Smooth muscle cell (in vitro differentiated cells): ENCODE measurements around the gene BTBD18. TPM values are rescaled to one million over a fixed set of nuclear protein-coding genes. Genes with fewer than 3 reads are reported as not detected.
A peak's percentile ranks its signal among the peaks of the same experiment; 100 is the strongest.
"Not testable (repeated sequence)": the region's sequence is repeated elsewhere in the genome, so short reads cannot be mapped to it uniquely, and the experiment has no call there.

Experiments used
- DNase-seq: peaks from one replicate; lab custom pipeline; 2025; ENCODE audit not compliant: unreplicated experiment; lab: John Stamatoyannopoulos, UW
- H2AFZ ChIP-seq: fragments of 200-600 bp; sonication (generic); 2 replicates; pipeline ENCODE4 v1.6.0; 2016; ENCODE audit warnings: antibody characterized with exemption, low read depth, mild to moderate bottlenecking
- H3F3A ChIP-seq: fragments of 200-600 bp; sonication (generic); 2 replicates; pipeline ENCODE4 v1.6.0; 2017; ENCODE audit warnings: antibody characterized with exemption, low read depth
- H3K27ac ChIP-seq: fragments of 200-600 bp; sonication (generic); 2 replicates; pipeline ENCODE4 v1.5.1; 2016; ENCODE audit warnings: low read depth, mild to moderate bottlenecking
- H3K27me3 ChIP-seq: fragments of 200-600 bp; sonication (generic); 2 replicates; pipeline ENCODE4 v1.6.1; 2016; ENCODE audit warnings: low read depth, mild to moderate bottlenecking
- H3K36me3 ChIP-seq: fragments of 200-600 bp; sonication (generic); 2 replicates; pipeline ENCODE4 v1.5.1; 2016; ENCODE audit warnings: low read depth
- H3K4me1 ChIP-seq: fragments of 200-600 bp; sonication (generic); 2 replicates; pipeline ENCODE4 v1.5.1; 2016; ENCODE audit warnings: low read depth
- H3K4me2 ChIP-seq: fragments of 200-600 bp; sonication (generic); 2 replicates; pipeline ENCODE4 v1.6.0; 2016; ENCODE audit warnings: mild to moderate bottlenecking
- H3K4me3 ChIP-seq: fragments of 200-600 bp; sonication (generic); 2 replicates; pipeline ENCODE4 v1.5.1; 2016; ENCODE audit warnings: mild to moderate bottlenecking
- H3K79me2 ChIP-seq: fragments of 200-600 bp; sonication (generic); 2 replicates; pipeline ENCODE4 v1.6.0; 2016; ENCODE audit warnings: low read depth, mild to moderate bottlenecking
- H3K9ac ChIP-seq: fragments of 200-600 bp; sonication (generic); 2 replicates; pipeline ENCODE4 v1.6.0; 2016; ENCODE audit warnings: low read depth
- H3K9me3 ChIP-seq: fragments of 200-600 bp; sonication (generic); replicated peaks from 2 replicates; pipeline ENCODE4 v1.5.1; 2016; ENCODE audit warnings: low read depth
- H4K20me1 ChIP-seq: fragments of 200-600 bp; sonication (generic); 2 replicates; pipeline ENCODE4 v1.6.0; 2016; ENCODE audit warnings: low read depth
- WGBS: methylation state at CpG from one replicate; pipeline ENCODE4 v1.1.7; 2016; ENCODE audit warnings: low lambda C conversion rate; 5-methylcytosine and 5-hydroxymethylcytosine counted together
- polyA plus RNA-seq: library from polyadenylated mRNA; unstranded; fragments of >200 nt; fragmentation: Nextera tagmentation; extraction: Ambion mirVana; gene quantifications from 2 replicates; pipeline ENCODE4 v1.2.1, GENCODE V29; 2016
- total RNA-seq: library from RNA; depleted of rRNA; stranded (reverse); fragments of >200 nt; gene quantifications from 2 replicates; pipeline ENCODE4 v1.2.3, GENCODE V29; 2014
- TF ChIP-seq, protein P1 (sequence below): fragments of 200-600 bp; sonication (generic); IDR thresholded peaks from 2 replicates; pipeline ENCODE4 v1.5.1; 2017; ENCODE audit warnings: borderline replicate concordance, mild to moderate bottlenecking, antibody characterized with exemption; ENCODE audit not compliant: insufficient read depth, poor library complexity, severe bottlenecking

BTBD18 gene
- total and polyA plus RNA-seq, 2 experiments from 2014 or later: 0.22 TPM; not detected in 1

- peak within 1 kb of the TSS; percentile 87 for H3K4me3 ChIP-seq
- H3K27ac ChIP-seq: peak within 1 kb of the TSS; percentile 94
- peaks cover 7% of the 10 kb centered on the region for H4K20me1 ChIP-seq
- no peaks in the 10 kb centered on the region for H3K9me3 ChIP-seq
- DNase-seq: peak; percentile 39
- H3K36me3 ChIP-seq: no peaks in the 10 kb centered on the region
- H3K4me1 ChIP-seq: peaks cover 18% of the 10 kb centered on the region
- H3F3A ChIP-seq: no peaks in the 10 kb centered on the region
- TF ChIP-seq, protein P1, sequence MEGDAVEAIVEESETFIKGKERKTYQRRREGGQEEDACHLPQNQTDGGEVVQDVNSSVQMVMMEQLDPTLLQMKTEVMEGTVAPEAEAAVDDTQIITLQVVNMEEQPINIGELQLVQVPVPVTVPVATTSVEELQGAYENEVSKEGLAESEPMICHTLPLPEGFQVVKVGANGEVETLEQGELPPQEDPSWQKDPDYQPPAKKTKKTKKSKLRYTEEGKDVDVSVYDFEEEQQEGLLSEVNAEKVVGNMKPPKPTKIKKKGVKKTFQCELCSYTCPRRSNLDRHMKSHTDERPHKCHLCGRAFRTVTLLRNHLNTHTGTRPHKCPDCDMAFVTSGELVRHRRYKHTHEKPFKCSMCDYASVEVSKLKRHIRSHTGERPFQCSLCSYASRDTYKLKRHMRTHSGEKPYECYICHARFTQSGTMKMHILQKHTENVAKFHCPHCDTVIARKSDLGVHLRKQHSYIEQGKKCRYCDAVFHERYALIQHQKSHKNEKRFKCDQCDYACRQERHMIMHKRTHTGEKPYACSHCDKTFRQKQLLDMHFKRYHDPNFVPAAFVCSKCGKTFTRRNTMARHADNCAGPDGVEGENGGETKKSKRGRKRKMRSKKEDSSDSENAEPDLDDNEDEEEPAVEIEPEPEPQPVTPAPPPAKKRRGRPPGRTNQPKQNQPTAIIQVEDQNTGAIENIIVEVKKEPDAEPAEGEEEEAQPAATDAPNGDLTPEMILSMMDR: no peak
- peak within 1 kb of the TSS; percentile 95 for H3K9ac ChIP-seq
- H3K79me2 ChIP-seq: peaks cover 79% of the 10 kb centered on the region
- peak within 1 kb of the TSS; percentile 64 for H2AFZ ChIP-seq
- 16% methylated on average over 47 of the region's 51 CpGs for WGBS
- no peaks in the 10 kb centered on the region for H3K27me3 ChIP-seq
- H3K4me2 ChIP-seq: peak within 1 kb of the TSS; percentile 93
Measured at GRCh38 chr11:57711414-57712255, 40.0 kb downstream of the BTBD18 start, which contains the start of gene MED19. Gene MED19, minus strand, starts transcription at chr11:57712215. Its CDS starts 36 bp downstream, at chr11:57712179.

DNA sequence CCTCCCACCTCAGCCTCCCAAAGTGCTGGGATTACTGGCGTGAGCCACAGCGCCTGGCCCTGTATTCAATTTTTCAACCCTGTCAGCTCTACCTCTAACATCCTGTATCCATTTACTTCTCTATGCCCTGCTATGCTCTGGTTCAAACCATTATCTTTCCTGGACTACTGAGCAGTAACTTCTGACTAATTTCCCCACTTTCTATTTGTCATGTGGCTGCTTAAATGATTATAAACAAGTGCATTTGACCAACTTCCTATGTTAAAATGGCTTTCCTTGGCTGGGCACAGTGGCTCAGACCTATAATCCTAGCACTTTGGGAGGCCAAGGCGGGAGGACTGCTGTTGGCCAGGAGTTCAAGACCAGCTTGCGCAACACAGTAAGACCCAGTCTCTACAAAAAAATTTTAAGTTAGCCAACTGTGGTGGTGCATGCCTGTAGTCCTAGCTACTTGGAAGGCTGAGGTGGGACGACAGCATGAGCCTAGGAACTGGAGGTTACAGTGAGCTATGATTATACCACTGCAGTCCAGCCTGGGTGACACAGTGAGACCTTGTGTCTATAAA lies 41.7 kb downstream of the BTBD18 start:
- Histone ChIP-seq H4K20me1 (peaks cover 16% of the 10 kb centered on the region), H3K4me3 (no peak overlapping the region), H3K9ac (no peak overlapping the region), H3K4me1 (peaks cover 18% of the 10 kb centered on the region), H3K27me3 (no peaks in the 10 kb centered on the region), H3K79me2 (peaks cover 84% of the 10 kb centered on the region), H3K36me3 (no peaks in the 10 kb centered on the region), H3K9me3 (no peaks in the 10 kb centered on the region), H3K27ac (no peak overlapping the region), H3F3A (no peaks in the 10 kb centered on the region), H2AFZ (no peak overlapping the region), H3K4me2 (no peak overlapping the region)
- whole genome bisulfite sequencing: 97% methylated on average over 5 of the region's 5 CpGs
- TF ChIP-seq, protein P1: no peak
- DNase-seq: no peak

DNA sequence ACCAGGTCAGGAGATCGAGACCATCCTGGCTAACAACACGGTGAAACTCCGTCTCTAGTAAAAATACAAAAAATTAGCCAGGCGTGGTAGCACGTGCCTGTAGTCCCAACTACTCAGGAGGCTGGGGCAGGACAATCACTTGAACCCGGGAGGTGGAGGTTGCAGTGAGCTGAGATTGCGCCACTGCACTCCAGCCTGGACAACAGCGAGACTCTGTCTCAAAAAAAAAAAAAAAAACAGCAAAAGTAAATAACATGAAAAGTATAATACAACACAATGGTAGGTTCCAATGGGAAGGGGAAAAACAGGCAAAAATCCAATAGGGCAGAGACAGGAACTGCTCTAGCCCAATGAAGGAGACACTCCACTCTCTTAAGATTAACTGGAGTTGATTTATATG lies 46.2 kb downstream of the BTBD18 start:
- H3K4me3 ChIP-seq, H3K27ac ChIP-seq, H3K4me2 ChIP-seq, DNase-seq, H3K27me3 ChIP-seq, H3K9me3 ChIP-seq, H2AFZ ChIP-seq, H3K9ac ChIP-seq, H3K4me1 ChIP-seq: not testable (repeated sequence)
- Histone ChIP-seq H3K79me2 (peaks cover 49% of the 10 kb centered on the region), H4K20me1 (peaks cover 16% of the 10 kb centered on the region), H3F3A (peaks cover 15% of the 10 kb centered on the region), H3K36me3 (peaks cover 11% of the 10 kb centered on the region)
- WGBS: 90% methylated on average over 8 of the region's 8 CpGs

- TF ChIP-seq, protein P1: no peak
Measured at GRCh38 chr11:57704932-57705331, 46.7 kb downstream of the BTBD18 start.

More at GRCh38 chr11:57704932-57705331, 46.7 kb downstream of the BTBD18 start:
- no peak for DNase-seq
- Histone ChIP-seq H3K27me3 (no peaks in the 10 kb centered on the region), H3F3A (peaks cover 15% of the 10 kb centered on the region), H3K9ac (no peak overlapping the region), H2AFZ (no peak overlapping the region), H3K36me3 (peaks cover 11% of the 10 kb centered on the region), H3K79me2 (peaks cover 44% of the 10 kb centered on the region), H4K20me1 (peaks cover 16% of the 10 kb centered on the region), H3K4me3 (no peak overlapping the region), H3K27ac (no peak overlapping the region), H3K4me1 (no peaks in the 10 kb centered on the region), H3K4me2 (no peak overlapping the region), H3K9me3 (no peaks in the 10 kb centered on the region)
- 98% methylated on average over 6 of the region's 6 CpGs for WGBS
